GM18951 (cell line): ENCODE measurements around the gene MTAP.

Experiments used
- POLR2A ChIP-seq: IDR thresholded peaks from 4 replicates; pipeline ENCODE4 v1.6.1; 2011; ENCODE audit warnings: mild to moderate bottlenecking; ENCODE audit not compliant: insufficient read length, insufficient read depth; ENCODE audit errors: extremely low read depth
- in situ Hi-C: fragments of 300-500 bp; cut with MboI; formaldehyde crosslinking; loops from one replicate; pipeline ENCODE4 v1.12.0; 2022; ENCODE audit warnings: low sequenced_read_pairs, mixed read lengths, inconsistent platforms; ENCODE audit not compliant: unreplicated experiment

MTAP gene

GRCh38 chr9:21968331-21969010, 166.0 kb downstream of the MTAP start:
- no peak for TF ChIP-seq POLR2A
- in situ Hi-C loops = no loop called here

DNA sequence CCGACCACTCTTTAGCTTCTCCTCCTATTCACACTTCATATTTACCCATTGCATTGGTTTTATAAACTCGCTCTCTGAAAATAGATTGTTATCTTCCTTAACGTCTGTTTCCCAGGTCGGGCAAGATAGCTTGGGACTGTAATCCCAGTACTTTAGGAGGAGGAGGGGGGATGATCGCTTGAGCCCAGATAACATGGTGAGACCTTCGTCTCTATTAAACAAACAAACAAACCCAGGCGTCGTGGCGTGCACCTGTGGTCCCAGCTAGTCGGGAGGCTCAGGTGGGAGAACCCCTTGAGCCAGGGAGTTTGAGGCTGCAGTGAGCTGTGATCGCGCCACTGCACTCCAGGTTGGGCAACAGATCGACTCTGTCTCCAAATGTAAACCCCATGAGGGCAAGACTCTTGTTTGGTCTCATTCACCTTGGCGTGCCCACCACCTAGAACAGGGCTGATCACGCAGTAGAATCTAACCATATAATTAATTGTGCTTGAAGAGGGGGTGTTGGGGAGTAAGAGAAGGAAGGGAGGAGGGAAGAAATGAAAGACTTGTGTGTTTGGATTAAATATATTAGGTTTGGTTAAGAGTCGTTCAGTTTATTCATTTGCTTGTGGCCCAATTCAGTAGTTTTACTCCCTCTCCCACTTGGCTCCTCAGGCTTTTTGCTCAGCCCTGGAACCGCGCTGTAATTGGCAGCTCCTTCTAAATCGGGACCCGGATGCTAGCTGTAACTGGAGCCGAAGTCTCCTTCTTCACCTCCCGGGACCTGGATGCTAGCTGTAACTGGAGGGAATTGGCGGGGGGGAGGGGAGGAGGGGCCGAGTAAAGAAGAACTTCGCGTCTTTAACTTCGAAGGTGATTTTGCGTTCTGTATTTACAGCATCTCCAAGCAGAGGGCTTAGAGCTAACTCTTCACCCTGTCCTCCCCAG, 166.8 kb downstream of the MTAP start:
- in situ Hi-C loops = no loop called here
- no peak for TF ChIP-seq POLR2A

- TF ChIP-seq POLR2A = no peak
- in situ Hi-C loops = no loop called here
These were observed 167.7 kb downstream of the MTAP start for GRCh38 chr9:21969951-21970799.

GRCh38 chr9:21970800-21971640, 168.6 kb downstream of the MTAP start:
- in situ Hi-C loops = no loop called here
- no peak for TF ChIP-seq POLR2A

- in situ Hi-C loops = no loop called here
- no peak for TF ChIP-seq POLR2A
These were observed 169.9 kb downstream of the MTAP start for GRCh38 chr9:21972361-21972760.

DNA sequence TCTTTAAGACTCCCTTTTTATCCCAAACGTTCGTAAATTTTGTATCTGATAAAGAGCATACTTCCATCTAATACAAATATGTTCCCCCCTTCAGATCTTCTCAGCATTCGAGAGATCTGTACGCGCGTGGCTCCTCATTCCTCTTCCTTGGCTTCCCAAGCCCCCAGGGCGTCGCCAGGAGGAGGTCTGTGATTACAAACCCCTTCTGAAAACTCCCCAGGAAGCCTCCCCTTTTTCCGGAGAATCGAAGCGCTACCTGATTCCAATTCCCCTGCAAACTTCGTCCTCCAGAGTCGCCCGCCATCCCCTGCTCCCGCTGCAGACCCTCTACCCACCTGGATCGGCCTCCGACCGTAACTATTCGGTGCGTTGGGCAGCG, 171.9 kb downstream of the MTAP start:
- in situ Hi-C loops = no loop called here
- TF ChIP-seq POLR2A = no peak

GRCh38 chr9:21974722-21975409, 172.4 kb downstream of the MTAP start:
- in situ Hi-C loops = no loop called here
- no peak for TF ChIP-seq POLR2A

DNA sequence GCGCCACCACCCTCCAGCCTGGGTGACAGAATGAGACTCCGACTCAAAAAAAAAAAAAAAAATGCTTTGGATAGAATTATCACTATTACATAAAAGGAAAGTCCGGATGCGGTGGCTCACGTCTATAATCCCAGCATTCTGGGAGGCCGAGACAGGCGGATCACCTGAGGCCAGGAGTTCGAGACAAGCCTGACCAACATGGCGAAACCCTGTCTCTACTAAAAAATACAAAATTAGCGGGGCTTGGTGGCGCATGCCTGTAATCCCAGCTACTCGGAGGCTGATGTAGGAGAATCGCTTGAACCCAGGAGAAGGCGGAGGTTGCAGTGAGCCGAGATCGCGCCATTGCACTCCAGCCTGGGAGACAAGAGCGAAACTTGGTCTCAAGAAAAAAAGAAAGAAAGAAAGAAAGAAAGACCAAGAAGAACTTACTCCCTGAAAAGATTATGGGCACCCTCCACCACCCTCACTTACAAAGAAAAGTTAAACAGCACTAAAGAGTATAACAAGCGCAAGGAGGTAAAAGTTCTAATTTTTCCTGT, 174.0 kb downstream of the MTAP start:
- TF ChIP-seq POLR2A = no peak
- in situ Hi-C loops = no loop called here

- in situ Hi-C loops = no loop called here
- TF ChIP-seq POLR2A = no peak
These were observed 180.0 kb downstream of the MTAP start for GRCh38 chr9:21982391-21982790.

- in situ Hi-C loops = no loop called here
- no peak for TF ChIP-seq POLR2A
These were observed 180.6 kb downstream of the MTAP start for GRCh38 chr9:21982861-21983560.

DNA sequence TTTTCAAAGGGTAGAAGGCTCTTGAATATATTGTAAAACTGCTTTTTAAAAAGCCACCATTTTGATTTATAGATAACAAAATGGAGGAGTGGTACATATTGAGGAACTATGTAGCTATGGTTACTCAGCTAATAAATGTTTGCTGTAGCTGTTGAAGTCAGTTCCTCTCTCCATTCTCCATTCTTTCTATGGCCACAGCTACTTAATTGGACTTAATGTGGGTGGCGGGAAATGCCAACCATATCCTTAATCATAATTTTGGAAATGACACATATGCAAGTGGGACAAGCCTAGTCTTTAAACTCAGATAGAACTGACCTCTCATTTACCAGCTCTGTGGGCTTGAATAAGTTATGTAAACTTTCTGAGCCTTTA, 181.1 kb downstream of the MTAP start:
- in situ Hi-C loops = no loop called here
- TF ChIP-seq POLR2A = no peak
